Breast epithelium (tissue), 4 donors: ENCODE results near the gene GIMAP6. TPM values are rescaled to one million over a fixed set of nuclear protein-coding genes. Genes with fewer than 3 reads are reported as not detected.

Experiments used
- DNase-seq, 2 donors: peaks; one replicate each; pipeline ENCODE4 v3.0.0-alpha.2; 2019; ENCODE audit warnings: low spot score in 2 of 2
- H3K27ac ChIP-seq, 2 donors: fragments of 200-600 bp; sonication (generic) in 1 of 2; one replicate each; pipeline ENCODE4 v1.5.1; 2016 to 2019; ENCODE audit warnings: mild to moderate bottlenecking in 1 of 2
- H3K27me3 ChIP-seq, 2 donors: fragments of 200-600 bp; sonication (generic) in 1 of 2; one replicate each; pipeline versions ENCODE4 v1.5.1 to v1.6.0; 2017 to 2019; ENCODE audit warnings: control low read depth in 1 of 2, mild to moderate bottlenecking in 1 of 2
- H3K36me3 ChIP-seq: fragments of 200-600 bp; one replicate; pipeline ENCODE4 v1.5.1; 2019
- H3K4me1 ChIP-seq, 2 donors: fragments of 200-600 bp; sonication (generic); one replicate each; pipeline ENCODE4 v1.5.1; 2016 to 2019; ENCODE audit warnings: control low read depth in 1 of 2
- H3K4me3 ChIP-seq, 3 donors: fragments of 200-600 bp; sonication (generic); 1 replicate in 2 of 3; 2 replicates in 1 of 3; pipeline ENCODE4 v1.5.1; 2016 to 2019; ENCODE audit warnings: mild to moderate bottlenecking in 3 of 3, moderate library complexity in 2 of 3
- H3K9me3 ChIP-seq, 2 donors: fragments of 200-600 bp; sonication (generic) in 1 of 2; one replicate each; pipeline ENCODE4 v1.5.1; 2016 to 2019; ENCODE audit warnings: control low read depth in 1 of 2
- POLR2A ChIP-seq: fragments of 450-650 bp; IDR thresholded peaks from one replicate; pipeline ENCODE4 v1.6.1; 2016; ENCODE audit warnings: antibody characterized with exemption, mild to moderate bottlenecking, moderate library complexity
- POLR2AphosphoS5 ChIP-seq, 3 donors: sonication (generic); formaldehyde crosslinking; IDR thresholded peaks; one replicate each; pipeline ENCODE4 v1.6.1; 2017; ENCODE audit warnings: antibody characterized with exemption in 3 of 3
- intact Hi-C: fragments of 100-400 bp; cut with DNase I; formaldehyde crosslinking; loops from one replicate; pipeline ENCODE4 v1.15.1; 2023; ENCODE audit warnings: low total_unique reads
- total RNA-seq, 3 donors: library from RNA; depleted of rRNA; stranded (reverse); fragments of >200 nt; gene quantifications; one replicate each; pipeline ENCODE4 v1.1.0, GENCODE V29; 2016
- TF ChIP-seq, protein P1 (sequence below), 3 donors: fragments of 450-650 bp; IDR thresholded peaks; one replicate each; pipeline ENCODE4 v1.5.1; 2016 to 2017; ENCODE audit warnings: antibody characterized with exemption in 3 of 3, mild to moderate bottlenecking in 3 of 3, moderate library complexity in 3 of 3

GIMAP6 gene
- total RNA-seq, 3 donors from 2014 or later, result 13.3 to 35.2 (median 28.2) TPM

DNA sequence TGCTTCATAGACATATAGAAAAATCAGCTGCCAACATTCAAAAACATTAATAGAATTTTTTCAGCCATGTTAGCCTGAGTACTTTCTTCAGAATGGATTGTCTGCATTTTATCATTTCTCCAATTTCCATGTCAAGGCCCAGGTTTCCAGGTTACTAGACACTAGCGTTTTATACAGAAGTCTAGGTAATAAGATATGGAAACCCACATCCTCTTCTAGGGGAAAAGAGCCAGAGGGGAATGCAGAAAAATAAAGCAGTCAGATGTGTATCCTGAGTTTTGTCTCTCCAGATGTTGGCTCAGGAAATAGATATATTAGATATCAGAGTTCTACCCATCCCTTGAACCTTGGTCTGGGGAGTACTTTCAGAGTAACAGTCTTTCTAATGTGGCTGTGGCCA is 44.6 kb downstream of the GIMAP6 start:
- Histone ChIP-seq H3K27me3 (no peaks in the 10 kb centered on the region), H3K9me3 (peaks cover 0 to 1% of the 10 kb centered on the region in 2 donors), H3K4me1 (no peaks in the 10 kb centered on the region), H3K27ac (peak overlapping the region; percentile 59 to 75), H3K36me3 (no peaks in the 10 kb centered on the region), H3K4me3 (no peak overlapping the region)
- DNase-seq, result no peak
- intact Hi-C loops, result loop anchor here (1.0 kb wide), 1 partner anchor 15 kb away; no protein-coding TSS in a partner anchor
- TF ChIP-seq, protein P1, sequence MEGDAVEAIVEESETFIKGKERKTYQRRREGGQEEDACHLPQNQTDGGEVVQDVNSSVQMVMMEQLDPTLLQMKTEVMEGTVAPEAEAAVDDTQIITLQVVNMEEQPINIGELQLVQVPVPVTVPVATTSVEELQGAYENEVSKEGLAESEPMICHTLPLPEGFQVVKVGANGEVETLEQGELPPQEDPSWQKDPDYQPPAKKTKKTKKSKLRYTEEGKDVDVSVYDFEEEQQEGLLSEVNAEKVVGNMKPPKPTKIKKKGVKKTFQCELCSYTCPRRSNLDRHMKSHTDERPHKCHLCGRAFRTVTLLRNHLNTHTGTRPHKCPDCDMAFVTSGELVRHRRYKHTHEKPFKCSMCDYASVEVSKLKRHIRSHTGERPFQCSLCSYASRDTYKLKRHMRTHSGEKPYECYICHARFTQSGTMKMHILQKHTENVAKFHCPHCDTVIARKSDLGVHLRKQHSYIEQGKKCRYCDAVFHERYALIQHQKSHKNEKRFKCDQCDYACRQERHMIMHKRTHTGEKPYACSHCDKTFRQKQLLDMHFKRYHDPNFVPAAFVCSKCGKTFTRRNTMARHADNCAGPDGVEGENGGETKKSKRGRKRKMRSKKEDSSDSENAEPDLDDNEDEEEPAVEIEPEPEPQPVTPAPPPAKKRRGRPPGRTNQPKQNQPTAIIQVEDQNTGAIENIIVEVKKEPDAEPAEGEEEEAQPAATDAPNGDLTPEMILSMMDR (IDR thresholded peaks at IDR 0.05), result no peak
- no peak for TF ChIP-seq POLR2A
- TF ChIP-seq POLR2AphosphoS5 (IDR thresholded peaks at IDR 0.05), result no peak

DNA sequence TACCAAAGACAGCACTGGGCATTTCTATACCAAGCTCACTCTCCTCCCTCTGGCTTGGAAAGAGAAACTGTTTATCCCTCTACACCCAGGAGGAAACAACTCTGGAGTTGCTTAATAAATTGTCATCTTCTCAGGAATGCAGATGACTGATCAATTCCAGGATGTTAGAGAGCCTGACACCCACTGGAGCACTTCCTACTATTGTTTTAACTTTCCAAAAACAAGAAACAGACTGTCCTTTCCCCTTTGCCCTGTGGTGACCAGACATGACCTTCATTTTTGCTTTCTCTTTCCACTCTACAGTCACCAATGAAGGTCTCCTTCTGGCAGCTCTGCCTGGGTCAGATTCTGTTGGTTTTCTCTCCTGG is 45.4 kb downstream of the GIMAP6 start:
- intact Hi-C loops, result loop anchor here (1.0 kb wide), 1 partner anchor 14 kb away; no protein-coding TSS in a partner anchor
- DNase-seq, result no peak
- TF ChIP-seq POLR2AphosphoS5 (IDR thresholded peaks at IDR 0.05) (peak in 1 of 3 donors; percentile 27), POLR2A (no peak)
- TF ChIP-seq, protein P1 (IDR thresholded peaks at IDR 0.05), result no peak
- Histone ChIP-seq H3K4me1 (no peaks in the 10 kb centered on the region), H3K4me3 (no peak overlapping the region), H3K9me3 (no peaks in the 10 kb centered on the region), H3K27ac (peak overlapping the region; percentile 59 to 75), H3K27me3 (no peaks in the 10 kb centered on the region), H3K36me3 (no peaks in the 10 kb centered on the region)

DNA sequence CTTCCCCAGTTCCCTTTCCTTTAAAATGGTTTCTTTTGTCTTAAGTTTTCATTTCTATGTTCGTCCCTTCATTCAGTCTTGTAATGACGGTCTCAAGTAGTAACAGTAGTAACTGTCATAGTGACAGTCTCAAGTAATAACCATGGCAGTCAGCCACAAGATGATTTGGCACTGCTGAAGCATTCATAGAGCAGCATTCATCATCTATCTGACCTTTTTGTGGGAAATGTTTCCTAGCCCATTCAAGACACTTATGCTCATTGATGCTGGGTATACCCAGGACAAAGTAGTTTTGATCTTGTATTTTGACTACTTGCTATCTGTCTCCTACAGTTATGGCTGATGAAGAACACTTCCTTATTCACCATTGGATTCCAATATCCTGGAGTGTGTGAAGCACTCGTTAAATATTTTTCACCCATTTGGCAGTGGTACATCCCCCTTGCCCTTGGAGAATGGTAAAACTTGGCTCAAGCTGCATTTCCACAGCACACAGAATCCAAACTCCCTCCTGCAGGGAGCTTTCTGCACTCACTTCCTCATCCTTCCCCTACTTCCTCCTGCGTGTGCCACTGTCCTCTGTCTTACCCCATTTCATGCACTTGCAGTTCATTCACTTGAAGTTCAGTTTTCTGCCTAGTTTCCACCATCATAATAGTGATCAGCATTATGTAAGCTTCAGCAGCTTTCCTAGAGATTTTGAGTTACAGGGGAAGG is 46.0 kb downstream of the GIMAP6 start:
- H3K27me3 ChIP-seq, result no peaks in the 10 kb centered on the region
- DNase-seq, result no peak
- peak overlapping the region; percentile 59 to 75 for H3K27ac ChIP-seq
- H3K36me3 ChIP-seq, result no peaks in the 10 kb centered on the region
- no peak overlapping the region for H3K4me3 ChIP-seq
- TF ChIP-seq POLR2AphosphoS5 (IDR thresholded peaks at IDR 0.05) (no peak), POLR2A (no peak)
- TF ChIP-seq, protein P1 (IDR thresholded peaks at IDR 0.05), result no peak
- no peaks in the 10 kb centered on the region for H3K4me1 ChIP-seq
- intact Hi-C loops, result no loop called here
- H3K9me3 ChIP-seq, result no peaks in the 10 kb centered on the region

DNA sequence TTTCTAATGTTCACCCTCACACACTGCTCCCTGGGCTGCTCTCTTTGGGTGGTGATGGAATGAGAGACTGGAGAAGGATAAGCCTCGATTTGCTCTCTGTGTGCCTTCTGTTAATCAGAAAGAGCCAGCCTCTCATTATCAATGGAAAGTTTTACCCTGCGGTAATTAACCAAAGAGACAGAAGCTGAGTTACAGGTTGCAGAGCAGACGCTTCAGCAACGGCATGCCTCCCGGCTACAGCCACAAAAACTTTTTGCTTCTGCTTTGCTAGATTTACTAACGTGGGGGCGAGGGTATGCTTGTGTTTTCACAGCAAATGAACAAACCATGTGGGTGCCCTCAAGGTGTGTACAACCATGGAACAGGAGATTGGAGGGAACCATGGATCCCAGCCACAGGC is 47.0 kb downstream of the GIMAP6 start:
- no peaks in the 10 kb centered on the region for H3K27me3 ChIP-seq

More for the DNA sequence above, 47.0 kb downstream of the GIMAP6 start:
- H3K4me1 ChIP-seq, result no peaks in the 10 kb centered on the region
- H3K4me3 ChIP-seq, result peak overlapping the region in 1 of 3 donors; percentile 8
- no peaks in the 10 kb centered on the region for H3K36me3 ChIP-seq
- TF ChIP-seq POLR2A (no peak), POLR2AphosphoS5 (IDR thresholded peaks at IDR 0.05) (no peak)
- TF ChIP-seq, protein P1 (IDR thresholded peaks at IDR 0.05), result no peak
- H3K9me3 ChIP-seq, result no peaks in the 10 kb centered on the region
- peak overlapping the region; percentile 36 to 75 for H3K27ac ChIP-seq
- DNase-seq, result no peak
- intact Hi-C loops, result no loop called here
